HepG2 (cell line): ENCODE measurements around the gene ELANE. TPM values are rescaled to one million over a fixed set of nuclear protein-coding genes. Genes with fewer than 3 reads are reported as not detected.

Experiments
- ATAC-seq: fragments of 200-7000 bp; cut with Tn5 transposase; 3 replicates; pipeline ENCODE4 v1.9.1; 2020; ENCODE audit warnings: mild to moderate bottlenecking, moderate library complexity
- BruUV-seq: library from RNA; stranded (reverse); fragments of 400-500 nt; replicated peaks from 2 replicates; lab custom pipeline; 2021; lab: Mats Ljungman, UMichigan
- CTCF ChIA-PET: fragments of 300-600 bp; formaldehyde crosslinking; extraction: SDS; loops from one replicate; lab custom pipeline; 2021; ENCODE audit warnings: low total read pairs, inconsistent platforms, low intra/inter-chr PET ratio; lab: Yijun Ruan, JAX
- POLR2A ChIA-PET: fragments of 350-600 bp; sonication (Branson Sonifier 250); formaldehyde crosslinking; loops from one replicate; lab custom pipeline; 2020; ENCODE audit warnings: antibody characterized with exemption, inconsistent platforms; lab: Yijun Ruan, JAX
- DNase-seq: peaks from one replicate; pipeline ENCODE4 v3.0.0-alpha.2; 2015; ENCODE audit warnings: low spot score
- FAIRE-seq: peaks from 3 replicates; lab custom pipeline; 2011; peaks lifted over from hg19 to GRCh38; lab: Jason Lieb, UNC
- H2AFZ ChIP-seq: one replicate; pipeline ENCODE4 v1.6.1; 2011; ENCODE audit warnings: low read length, inconsistent platforms
- H3K27ac ChIP-seq: fragments of 300-600 bp; 3 replicates; pipeline ENCODE4 v1.8.0; 2011; ENCODE audit warnings: mixed run types, mild to moderate bottlenecking, mixed read lengths, low read length, inconsistent platforms; ENCODE audit not compliant: insufficient read depth; ENCODE audit errors: extremely low read length
- H3K27me3 ChIP-seq, 2 experiments: fragments of 200-600 bp in 1 of 2; 2 replicates in 1 of 2; 3 replicates in 1 of 2; pipeline versions ENCODE4 v1.6.0 to v1.8.0; 2011; ENCODE audit warnings: low read length in 2 of 2, mild to moderate bottlenecking in 2 of 2, moderate library complexity in 2 of 2, inconsistent platforms in 1 of 2; ENCODE audit not compliant: insufficient read depth in 2 of 2, control insufficient read depth in 1 of 2
- H3K36me3 ChIP-seq, 2 experiments: fragments of 200-600 bp in 1 of 2; replicated peaks in 1 of 2; 2 replicates in 1 of 2; 3 replicates in 1 of 2; pipeline versions ENCODE4 v1.5.1 to v1.8.0; 2011; ENCODE audit warnings: low read length in 2 of 2, inconsistent platforms in 1 of 2; ENCODE audit not compliant: insufficient read depth in 2 of 2, control insufficient read depth in 1 of 2
- H3K4me1 ChIP-seq: 2 replicates; pipeline ENCODE4 v1.5.1; 2012; ENCODE audit warnings: low read length, inconsistent platforms; ENCODE audit not compliant: insufficient read depth
- H3K4me2 ChIP-seq: 2 replicates; pipeline ENCODE4 v1.6.0; 2011; ENCODE audit warnings: low read depth, low read length, inconsistent platforms
- H3K4me3 ChIP-seq, 3 experiments: fragments of 200-600 bp in 1 of 3; sonication (generic), shearing (Covaris generic) in 1 of 3; replicated peaks in 1 of 3; 2 replicates each; pipeline ENCODE4 v1.5.1; 2011 to 2016; ENCODE audit warnings: low read length in 3 of 3, inconsistent platforms in 2 of 3, low read depth in 2 of 3, mild to moderate bottlenecking in 2 of 3, control low read depth in 1 of 3, mixed read lengths in 1 of 3; ENCODE audit not compliant: insufficient read depth in 1 of 3
- H3K79me2 ChIP-seq: one replicate; pipeline ENCODE4 v1.6.1; 2011; ENCODE audit warnings: low read length, inconsistent platforms; ENCODE audit not compliant: insufficient read depth
- H3K9ac ChIP-seq: 2 replicates; pipeline ENCODE4 v1.6.0; 2011; ENCODE audit warnings: mild to moderate bottlenecking, low read depth, low read length, inconsistent platforms; ENCODE audit not compliant: insufficient read depth
- H3K9me3 ChIP-seq: 2 replicates; pipeline ENCODE4 v1.5.1; 2012; ENCODE audit warnings: mild to moderate bottlenecking, low read length
- H4K20me1 ChIP-seq: 2 replicates; pipeline ENCODE4 v1.6.0; 2011; ENCODE audit warnings: inconsistent platforms, mild to moderate bottlenecking, low read length, moderate library complexity; ENCODE audit not compliant: insufficient read depth
- AGO2 ChIP-seq: fragments of 200-400 bp; formaldehyde crosslinking; optimal IDR thresholded peaks from 2 replicates; pipeline ENCODE3; 2017; ENCODE audit warnings: mild to moderate bottlenecking, low read depth, low read length, moderate library complexity
- CEBPB ChIP-seq: IDR thresholded peaks from 2 replicates; pipeline ENCODE4 v1.6.1; 2011; ENCODE audit warnings: low read depth, low read length, improper control_type of control experiment, borderline replicate concordance
- DRAP1 ChIP-seq: IDR thresholded peaks from 2 replicates; pipeline ENCODE4 v1.6.1; 2016; ENCODE audit warnings: missing genetic modification reagents, missing compliant biosample characterization
- MIXL1 ChIP-seq: IDR thresholded peaks from 2 replicates; pipeline ENCODE4 v1.6.1; 2016
- PAX8 ChIP-seq: sonication (generic); formaldehyde crosslinking; IDR thresholded peaks from 2 replicates; pipeline ENCODE4 v1.8.0; 2022; ENCODE audit warnings: mild to moderate bottlenecking, missing genetic modification reagents, borderline replicate concordance
- POLR2A ChIP-seq, 2 experiments: IDR thresholded peaks; 2 replicates each; pipeline ENCODE4 v1.6.1; 2011; ENCODE audit warnings: low read depth in 2 of 2, low read length in 2 of 2, mild to moderate bottlenecking in 1 of 2, moderate library complexity in 1 of 2; ENCODE audit not compliant: insufficient read depth in 1 of 2
- TSC22D2 ChIP-seq: sonication (generic); formaldehyde crosslinking; IDR thresholded peaks from 2 replicates; pipeline ENCODE4 v1.5.1; 2020; ENCODE audit warnings: missing genetic modification reagents, mild to moderate bottlenecking, borderline replicate concordance
- ZNF263 ChIP-seq: sonication (generic); formaldehyde crosslinking; IDR thresholded peaks from 2 replicates; pipeline ENCODE4 v1.4.0; 2020; ENCODE audit warnings: missing genetic modification reagents
- ZNF788 ChIP-seq: sonication (generic); formaldehyde crosslinking; IDR thresholded peaks from 2 replicates; pipeline ENCODE4 v1.5.0; 2020; ENCODE audit warnings: mild to moderate bottlenecking, missing genetic modification reagents, borderline replicate concordance
- WGBS: methylation state at CpG from one replicate; pipeline ENCODE4 v1.1.6; 2017; ENCODE audit warnings: low lambda C conversion rate; 5-methylcytosine and 5-hydroxymethylcytosine counted together
- in situ Hi-C: cut with HindIII; loops from 2 replicates; pipeline ENCODE4 v1.10.0; 2017; ENCODE audit warnings: low pct_unique_long_range_greater_than_20kb; ENCODE audit not compliant: extremely low pct_ligation_motif_present
- intact Hi-C: fragments of 100-400 bp; cut with micrococcal nuclease; formaldehyde crosslinking; loops from one replicate; pipeline ENCODE4 v1.10.0; 2022; ENCODE audit not compliant: unreplicated experiment
- polyA plus RNA-seq, 8 experiments: library from polyadenylated mRNA; depleted of rRNA in 3 of 8; stranded (reverse) in 7 of 8; unstranded in 1 of 8; fragments of >200 nt; fragmentation: Illumina TruSeq in 4 of 8; extraction: Trizol in 4 of 8; gene quantifications; 2 replicates each; pipeline versions ENCODE4 v1.2.1 to v1.2.3, GENCODE V29; 2011 to 2016; ENCODE audit warnings: low read depth in 4 of 8, missing spikeins in 1 of 8, mixed read lengths in 1 of 8; ENCODE audit not compliant: insufficient read depth in 1 of 8
- total RNA-seq, 5 experiments: library from RNA; depleted of rRNA; stranded (reverse); fragments of >200 nt; fragmentation: Illumina TruSeq; extraction: Trizol; gene quantifications; 2 replicates each; pipeline ENCODE4 v1.2.3, GENCODE V29; 2016; ENCODE audit warnings: low read depth in 1 of 5
- TF ChIP-seq, protein P1 (sequence below): sonication (generic); formaldehyde crosslinking; IDR thresholded peaks from 2 replicates; pipeline ENCODE4 v1.4.0; 2020; ENCODE audit warnings: missing genetic modification reagents
- TF ChIP-seq, protein P2 (sequence below): sonication (generic); formaldehyde crosslinking; IDR thresholded peaks from 2 replicates; pipeline ENCODE4 v1.4.0; 2020; ENCODE audit warnings: low read depth, missing genetic modification reagents
- TF ChIP-seq, protein P3 (sequence below): IDR thresholded peaks from 2 replicates; pipeline ENCODE4 v1.6.1; 2012; ENCODE audit warnings: low read length, improper control_type of control experiment

ELANE gene
- total and polyA plus RNA-seq, 2 of the 13 experiments (the other 11 are each of a cell fraction or from before 2014, with no cell fraction given) = not detected

DNA sequence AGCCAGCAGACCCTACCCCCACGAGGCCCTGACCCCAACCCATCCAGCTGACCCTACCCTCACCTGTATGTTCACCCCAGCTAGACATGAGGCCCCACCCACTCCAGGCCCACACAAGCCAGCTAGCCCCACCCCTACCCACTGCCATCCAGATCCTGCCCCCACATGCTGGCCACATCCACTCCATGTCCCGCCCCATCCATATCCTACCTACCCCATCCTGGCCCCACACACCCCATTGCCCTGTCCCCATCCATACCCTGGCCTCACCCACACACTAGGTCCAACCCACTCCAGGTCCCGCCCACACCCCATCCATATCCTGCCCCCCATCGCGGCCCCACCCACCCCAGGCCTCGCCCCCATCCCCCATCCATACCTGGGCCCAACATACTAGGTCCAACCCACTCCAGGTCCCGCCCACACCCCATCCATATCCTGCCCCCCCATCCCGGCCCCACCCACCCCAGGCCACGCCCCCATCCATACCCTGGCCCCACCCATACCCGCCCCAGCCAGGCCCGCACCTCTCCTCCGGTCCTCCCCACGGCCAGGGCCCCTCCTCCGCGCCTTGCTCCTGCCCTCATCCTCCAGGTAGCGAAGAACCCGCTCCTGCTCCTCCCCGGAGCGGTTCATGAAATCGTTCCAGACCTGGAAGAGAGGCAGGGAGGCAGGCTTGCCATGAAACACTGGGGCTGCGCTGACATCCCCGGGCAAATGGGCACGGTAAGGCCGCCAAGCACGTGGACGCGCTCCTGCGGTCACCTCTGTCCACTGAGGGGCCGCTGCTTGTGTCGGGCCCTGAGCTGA is 48.4 kb downstream of the ELANE start:
- Histone ChIP-seq H3K79me2 (no peaks in the 10 kb centered on the region), H2AFZ (no peak overlapping the region), H3K4me3 (no peak overlapping the region), H3K27ac (no peak overlapping the region), H4K20me1 (no peaks in the 10 kb centered on the region), H3K9me3 (no peaks in the 10 kb centered on the region), H3K9ac (no peak overlapping the region), H3K27me3 (no peaks in the 10 kb centered on the region), H3K4me2 (no peak overlapping the region), H3K4me1 (no peaks in the 10 kb centered on the region), H3K36me3 (peaks cover 7 to 15% of the 10 kb centered on the region in 2 experiments; a peak in 4 of 5 replicates)
- BruUV-seq = no TSS peak
- DNase-seq = no peak
- ChIA-PET POLR2A (no interaction called here), CTCF (no interaction called here)
- peak; percentile 14; the same call in 2 of the 3 replicates for ATAC-seq
- FAIRE-seq = no peak
- intact Hi-C loops = no loop called here
- 92% methylated on average over 30 of the region's 30 CpGs for WGBS
- in situ Hi-C loops = no loop called here
- TF ChIP-seq, protein P1, sequence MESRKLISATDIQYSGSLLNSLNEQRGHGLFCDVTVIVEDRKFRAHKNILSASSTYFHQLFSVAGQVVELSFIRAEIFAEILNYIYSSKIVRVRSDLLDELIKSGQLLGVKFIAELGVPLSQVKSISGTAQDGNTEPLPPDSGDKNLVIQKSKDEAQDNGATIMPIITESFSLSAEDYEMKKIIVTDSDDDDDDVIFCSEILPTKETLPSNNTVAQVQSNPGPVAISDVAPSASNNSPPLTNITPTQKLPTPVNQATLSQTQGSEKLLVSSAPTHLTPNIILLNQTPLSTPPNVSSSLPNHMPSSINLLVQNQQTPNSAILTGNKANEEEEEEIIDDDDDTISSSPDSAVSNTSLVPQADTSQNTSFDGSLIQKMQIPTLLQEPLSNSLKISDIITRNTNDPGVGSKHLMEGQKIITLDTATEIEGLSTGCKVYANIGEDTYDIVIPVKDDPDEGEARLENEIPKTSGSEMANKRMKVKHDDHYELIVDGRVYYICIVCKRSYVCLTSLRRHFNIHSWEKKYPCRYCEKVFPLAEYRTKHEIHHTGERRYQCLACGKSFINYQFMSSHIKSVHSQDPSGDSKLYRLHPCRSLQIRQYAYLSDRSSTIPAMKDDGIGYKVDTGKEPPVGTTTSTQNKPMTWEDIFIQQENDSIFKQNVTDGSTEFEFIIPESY (CRISPR knock-in tag) = peak; percentile 66; the same call in 1 of the 2 replicates
- TF ChIP-seq ZNF263 (peak; percentile 65; the same call in 1 of the 2 replicates), DRAP1 (no peak), ZNF788 (CRISPR knock-in tag) (no peak), POLR2A (IDR thresholded peaks at IDR 0.05; ENCODE audit: insufficient read depth in 1 of 2, low read depth in 2 of 2, low read length in 2 of 2) (no peak), PAX8 (CRISPR knock-in tag) (no peak), TSC22D2 (no peak), CEBPB (no peak), MIXL1 (CRISPR knock-in tag) (no peak), AGO2 (peak; percentile 34)
- TF ChIP-seq, protein P2, sequence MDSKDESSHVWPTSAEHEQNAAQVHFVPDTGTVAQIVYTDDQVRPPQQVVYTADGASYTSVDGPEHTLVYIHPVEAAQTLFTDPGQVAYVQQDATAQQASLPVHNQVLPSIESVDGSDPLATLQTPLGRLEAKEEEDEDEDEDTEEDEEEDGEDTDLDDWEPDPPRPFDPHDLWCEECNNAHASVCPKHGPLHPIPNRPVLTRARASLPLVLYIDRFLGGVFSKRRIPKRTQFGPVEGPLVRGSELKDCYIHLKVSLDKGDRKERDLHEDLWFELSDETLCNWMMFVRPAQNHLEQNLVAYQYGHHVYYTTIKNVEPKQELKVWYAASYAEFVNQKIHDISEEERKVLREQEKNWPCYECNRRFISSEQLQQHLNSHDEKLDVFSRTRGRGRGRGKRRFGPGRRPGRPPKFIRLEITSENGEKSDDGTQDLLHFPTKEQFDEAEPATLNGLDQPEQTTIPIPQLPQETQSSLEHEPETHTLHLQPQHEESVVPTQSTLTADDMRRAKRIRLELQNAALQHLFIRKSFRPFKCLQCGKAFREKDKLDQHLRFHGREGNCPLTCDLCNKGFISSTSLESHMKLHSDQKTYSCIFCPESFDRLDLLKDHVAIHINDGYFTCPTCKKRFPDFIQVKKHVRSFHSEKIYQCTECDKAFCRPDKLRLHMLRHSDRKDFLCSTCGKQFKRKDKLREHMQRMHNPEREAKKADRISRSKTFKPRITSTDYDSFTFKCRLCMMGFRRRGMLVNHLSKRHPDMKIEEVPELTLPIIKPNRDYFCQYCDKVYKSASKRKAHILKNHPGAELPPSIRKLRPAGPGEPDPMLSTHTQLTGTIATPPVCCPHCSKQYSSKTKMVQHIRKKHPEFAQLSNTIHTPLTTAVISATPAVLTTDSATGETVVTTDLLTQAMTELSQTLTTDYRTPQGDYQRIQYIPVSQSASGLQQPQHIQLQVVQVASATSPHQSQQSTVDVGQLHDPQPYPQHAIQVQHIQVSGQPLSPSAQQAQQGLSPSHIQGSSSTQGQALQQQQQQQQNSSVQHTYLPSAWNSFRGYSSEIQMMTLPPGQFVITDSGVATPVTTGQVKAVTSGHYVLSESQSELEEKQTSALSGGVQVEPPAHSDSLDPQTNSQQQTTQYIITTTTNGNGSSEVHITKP (CRISPR knock-in tag) = no peak
- TF ChIP-seq, protein P3, sequence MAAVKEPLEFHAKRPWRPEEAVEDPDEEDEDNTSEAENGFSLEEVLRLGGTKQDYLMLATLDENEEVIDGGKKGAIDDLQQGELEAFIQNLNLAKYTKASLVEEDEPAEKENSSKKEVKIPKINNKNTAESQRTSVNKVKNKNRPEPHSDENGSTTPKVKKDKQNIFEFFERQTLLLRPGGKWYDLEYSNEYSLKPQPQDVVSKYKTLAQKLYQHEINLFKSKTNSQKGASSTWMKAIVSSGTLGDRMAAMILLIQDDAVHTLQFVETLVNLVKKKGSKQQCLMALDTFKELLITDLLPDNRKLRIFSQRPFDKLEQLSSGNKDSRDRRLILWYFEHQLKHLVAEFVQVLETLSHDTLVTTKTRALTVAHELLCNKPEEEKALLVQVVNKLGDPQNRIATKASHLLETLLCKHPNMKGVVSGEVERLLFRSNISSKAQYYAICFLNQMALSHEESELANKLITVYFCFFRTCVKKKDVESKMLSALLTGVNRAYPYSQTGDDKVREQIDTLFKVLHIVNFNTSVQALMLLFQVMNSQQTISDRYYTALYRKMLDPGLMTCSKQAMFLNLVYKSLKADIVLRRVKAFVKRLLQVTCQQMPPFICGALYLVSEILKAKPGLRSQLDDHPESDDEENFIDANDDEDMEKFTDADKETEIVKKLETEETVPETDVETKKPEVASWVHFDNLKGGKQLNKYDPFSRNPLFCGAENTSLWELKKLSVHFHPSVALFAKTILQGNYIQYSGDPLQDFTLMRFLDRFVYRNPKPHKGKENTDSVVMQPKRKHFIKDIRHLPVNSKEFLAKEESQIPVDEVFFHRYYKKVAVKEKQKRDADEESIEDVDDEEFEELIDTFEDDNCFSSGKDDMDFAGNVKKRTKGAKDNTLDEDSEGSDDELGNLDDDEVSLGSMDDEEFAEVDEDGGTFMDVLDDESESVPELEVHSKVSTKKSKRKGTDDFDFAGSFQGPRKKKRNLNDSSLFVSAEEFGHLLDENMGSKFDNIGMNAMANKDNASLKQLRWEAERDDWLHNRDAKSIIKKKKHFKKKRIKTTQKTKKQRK = no peak
